ENCODE data around the gene ANGPTL8. TPM values are rescaled to one million over a fixed set of nuclear protein-coding genes. Genes with fewer than 3 reads are reported as not detected.
A peak's percentile ranks its signal among the peaks of the same experiment; 100 is the strongest.

ANGPTL8 gene
- total RNA-seq, 1 donor from 2014 or later: not detected

GRCh38 chr19:11286312-11286974, 47.0 kb downstream of the ANGPTL8 start:
- Histone ChIP-seq H3K4me3 (ENCODE audit: low read depth, low read length) (no peak overlapping the region), H3K36me3 (ENCODE audit: control insufficient read depth, insufficient read depth, low read length) (no peaks in the 10 kb centered on the region), H3K27me3 (ENCODE audit: control insufficient read depth, insufficient read depth, low read length) (no peaks in the 10 kb centered on the region)
- TF ChIP-seq CTCF (IDR thresholded peaks at IDR 0.05; ENCODE audit: insufficient read depth, low read length, poor library complexity, severe bottlenecking): no peak
- DNase-seq (ENCODE audit: low read depth): no peak

GRCh38 chr19:11288349-11288748, 48.9 kb downstream of the ANGPTL8 start:
- H3K27me3 ChIP-seq (ENCODE audit: control insufficient read depth, insufficient read depth, low read length): no peaks in the 10 kb centered on the region
- H3K4me3 ChIP-seq (ENCODE audit: low read depth, low read length): no peak overlapping the region
- H3K36me3 ChIP-seq (ENCODE audit: control insufficient read depth, insufficient read depth, low read length): no peaks in the 10 kb centered on the region
- TF ChIP-seq CTCF (IDR thresholded peaks at IDR 0.05; ENCODE audit: insufficient read depth, low read length, poor library complexity, severe bottlenecking): peak; percentile 51
- no peak for DNase-seq (ENCODE audit: low read depth)

- H3K27me3 ChIP-seq (ENCODE audit: control insufficient read depth, insufficient read depth, low read length): no peaks in the 10 kb centered on the region
- H3K4me3 ChIP-seq (ENCODE audit: low read depth, low read length): no peak overlapping the region
- TF ChIP-seq CTCF (IDR thresholded peaks at IDR 0.05; ENCODE audit: insufficient read depth, low read length, poor library complexity, severe bottlenecking): no peak
- no peaks in the 10 kb centered on the region for H3K36me3 ChIP-seq (ENCODE audit: control insufficient read depth, insufficient read depth, low read length)
- no peak for DNase-seq (ENCODE audit: low read depth)
Observed at GRCh38 chr19:11290256-11290655, 50.8 kb downstream of the ANGPTL8 start.

GRCh38 chr19:11291415-11291814, 52.0 kb downstream of the ANGPTL8 start:
- H3K4me3 ChIP-seq (ENCODE audit: low read depth, low read length): no peak overlapping the region
- no peak for TF ChIP-seq CTCF (IDR thresholded peaks at IDR 0.05; ENCODE audit: insufficient read depth, low read length, poor library complexity, severe bottlenecking)
- no peaks in the 10 kb centered on the region for H3K27me3 ChIP-seq (ENCODE audit: control insufficient read depth, insufficient read depth, low read length)
- no peak for DNase-seq (ENCODE audit: low read depth)
- no peaks in the 10 kb centered on the region for H3K36me3 ChIP-seq (ENCODE audit: control insufficient read depth, insufficient read depth, low read length)

Other genes starting within 250 kb of the ANGPTL8 start
- 104 and 135 TPM in 2 replicates for gene LDLR, start 150.2 kb upstream of the ANGPTL8 start, total RNA-seq
- 2.5 and 2.8 TPM in 2 replicates for gene SPC24, start 83.8 kb upstream of the ANGPTL8 start, total RNA-seq
- gene KANK2, start 42.1 kb upstream of the ANGPTL8 start, total RNA-seq: 42.9 and 50.6 TPM in 2 replicates
- 56.8 and 62.9 TPM in 2 replicates for gene DOCK6, start 22.9 kb downstream of the ANGPTL8 start, total RNA-seq
- not detected in 2 replicates for gene TSPAN16, start 56.5 kb downstream of the ANGPTL8 start, total RNA-seq
- 19.6 and 19.8 TPM in 2 replicates for gene RAB3D, start 100.0 kb downstream of the ANGPTL8 start, total RNA-seq
- 307 and 377 TPM in 2 replicates for gene TMEM205, start 106.6 kb downstream of the ANGPTL8 start, total RNA-seq
- gene CCDC159, start 106.9 kb downstream of the ANGPTL8 start, total RNA-seq: 8.2 and 21.6 TPM in 2 replicates
- gene PLPPR2, start 115.8 kb downstream of the ANGPTL8 start, total RNA-seq: 6.7 and 14.0 TPM in 2 replicates
- 2.9 and 4.0 TPM in 2 replicates for gene SWSAP1, start 135.0 kb downstream of the ANGPTL8 start, total RNA-seq
- 3.0 and 4.4 TPM in 2 replicates for gene EPOR, start 144.7 kb downstream of the ANGPTL8 start, total RNA-seq
- 10.2 and 18.1 TPM in 2 replicates for gene RGL3, start 179.7 kb downstream of the ANGPTL8 start, total RNA-seq
- 0.07 and 0.29 TPM in 2 replicates for gene ODAD3, start 195.5 kb downstream of the ANGPTL8 start, total RNA-seq
- 269 TPM in 2 replicates for gene PRKCSH, start 196.0 kb downstream of the ANGPTL8 start, total RNA-seq
- not detected in 2 replicates for gene ELAVL3, start 241.4 kb downstream of the ANGPTL8 start, total RNA-seq

Data from kidney epithelial cell (primary cell).